NCI-H187 (cell line): ENCODE data around the gene NFASC.

Source experiments
- DNase-seq, 2 experiments: peaks; one replicate each; lab custom pipeline; 2025; lab: John Stamatoyannopoulos, UW

Gene NFASC

DNA sequence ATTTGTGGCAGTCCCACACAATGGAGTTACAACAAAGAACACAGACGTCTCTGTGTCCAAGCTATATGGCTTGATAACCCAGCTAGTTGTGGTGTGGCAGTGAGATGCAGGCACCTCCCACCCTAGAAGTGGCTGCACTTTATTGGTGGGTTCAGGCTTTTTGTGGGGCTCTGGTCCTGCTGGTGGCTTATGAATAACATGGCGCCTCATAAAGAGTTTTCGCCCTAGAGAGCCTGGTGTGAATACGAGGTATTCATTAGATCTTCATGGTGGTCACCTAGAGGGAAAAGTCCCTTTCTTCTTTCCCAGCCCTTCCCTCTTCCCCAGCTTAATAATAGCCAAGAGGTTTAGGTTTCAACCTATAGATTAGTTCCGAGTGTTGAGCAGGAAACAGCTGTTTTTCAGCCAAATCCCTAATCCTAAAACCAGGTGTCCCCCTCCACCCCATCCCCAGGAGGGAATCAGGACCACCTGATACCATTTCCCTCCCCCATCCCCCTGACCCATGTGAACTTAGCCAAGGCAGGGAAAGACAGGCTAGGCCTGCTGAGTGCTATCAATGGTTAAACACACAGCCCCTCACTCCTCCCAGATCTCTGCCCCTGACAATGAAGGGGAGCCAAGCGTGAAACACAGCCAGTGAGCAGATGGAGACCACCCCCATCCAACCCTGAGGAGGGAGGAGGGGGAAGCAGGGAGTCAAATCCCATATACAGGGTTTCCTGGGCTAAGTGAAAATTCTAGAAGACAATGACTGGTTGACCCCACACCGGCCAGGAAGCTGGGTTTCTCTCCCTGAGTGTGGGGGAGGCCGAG lies 58.2 kb downstream of the NFASC start:
- no peak for DNase-seq

DNA sequence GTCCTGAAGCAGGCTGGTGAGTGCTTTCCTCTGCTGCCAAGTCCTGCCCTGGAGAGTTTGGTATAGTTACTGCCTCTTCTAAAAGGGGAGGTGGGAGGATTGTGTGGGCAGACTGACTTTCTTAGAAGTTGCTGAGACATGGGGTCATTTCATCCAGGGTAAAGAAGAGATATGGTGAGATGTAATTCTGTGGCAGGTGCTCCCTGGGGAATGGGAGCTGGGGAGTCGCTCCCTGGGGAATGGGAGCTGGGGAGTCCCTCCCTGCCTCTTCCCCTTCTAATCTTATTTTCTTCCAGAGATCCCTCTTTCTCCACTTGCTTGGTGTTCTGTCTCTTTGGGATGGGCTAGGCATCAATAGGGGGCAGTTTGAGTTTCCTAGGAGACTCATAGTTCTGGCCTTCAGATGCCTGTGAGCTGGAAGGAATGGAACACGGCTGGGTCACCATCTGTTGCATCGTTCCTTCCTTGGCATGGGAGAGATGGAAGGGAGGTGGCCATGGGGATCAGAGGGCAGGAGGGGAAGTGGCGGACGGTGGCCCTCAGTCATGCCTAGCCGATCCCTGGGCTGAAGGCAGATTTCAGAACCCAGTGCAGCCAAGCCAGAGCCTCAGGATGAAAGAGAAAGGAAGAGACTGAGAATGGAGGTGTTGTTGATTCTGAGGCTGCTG lies 59.0 kb downstream of the NFASC start:
- no peak for DNase-seq

DNA sequence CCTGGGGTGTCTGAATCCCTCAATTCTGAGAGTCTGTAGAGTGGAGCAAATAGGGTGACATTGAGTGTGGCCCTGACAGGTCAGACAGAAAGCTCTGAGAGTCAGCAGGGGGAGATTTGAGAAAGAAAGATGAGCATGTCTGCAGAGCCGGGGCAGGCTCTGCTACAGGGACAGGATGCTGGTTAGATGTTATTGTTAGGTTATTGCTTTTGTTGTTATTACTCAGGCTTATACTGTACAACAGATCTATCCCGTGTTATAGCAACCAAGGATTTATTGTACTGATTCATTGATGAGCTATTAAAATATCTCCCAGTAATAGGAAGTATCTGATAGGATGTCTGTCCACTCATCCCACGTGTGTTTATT lies 59.5 kb downstream of the NFASC start:
- no peak for DNase-seq

DNA sequence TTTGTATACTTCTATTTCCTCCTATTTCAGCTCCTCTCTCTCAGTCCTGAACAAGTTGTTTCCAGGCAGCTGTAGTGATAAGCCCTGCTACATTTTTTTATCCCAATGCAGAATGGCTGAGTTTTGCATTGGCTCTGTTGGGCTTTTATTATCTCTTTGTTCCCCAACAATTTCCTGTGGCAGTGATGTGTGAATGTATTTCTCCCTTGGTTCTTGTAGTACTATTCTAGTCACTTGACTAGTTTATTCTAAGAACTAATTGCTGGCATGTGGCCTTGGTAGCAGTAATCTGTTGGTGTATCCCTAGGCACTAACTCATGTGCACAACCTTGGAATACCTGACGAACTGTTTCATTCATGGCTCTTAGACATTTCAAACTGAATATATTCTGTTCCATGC lies 60.7 kb downstream of the NFASC start:
- DNase-seq, result no peak

DNA sequence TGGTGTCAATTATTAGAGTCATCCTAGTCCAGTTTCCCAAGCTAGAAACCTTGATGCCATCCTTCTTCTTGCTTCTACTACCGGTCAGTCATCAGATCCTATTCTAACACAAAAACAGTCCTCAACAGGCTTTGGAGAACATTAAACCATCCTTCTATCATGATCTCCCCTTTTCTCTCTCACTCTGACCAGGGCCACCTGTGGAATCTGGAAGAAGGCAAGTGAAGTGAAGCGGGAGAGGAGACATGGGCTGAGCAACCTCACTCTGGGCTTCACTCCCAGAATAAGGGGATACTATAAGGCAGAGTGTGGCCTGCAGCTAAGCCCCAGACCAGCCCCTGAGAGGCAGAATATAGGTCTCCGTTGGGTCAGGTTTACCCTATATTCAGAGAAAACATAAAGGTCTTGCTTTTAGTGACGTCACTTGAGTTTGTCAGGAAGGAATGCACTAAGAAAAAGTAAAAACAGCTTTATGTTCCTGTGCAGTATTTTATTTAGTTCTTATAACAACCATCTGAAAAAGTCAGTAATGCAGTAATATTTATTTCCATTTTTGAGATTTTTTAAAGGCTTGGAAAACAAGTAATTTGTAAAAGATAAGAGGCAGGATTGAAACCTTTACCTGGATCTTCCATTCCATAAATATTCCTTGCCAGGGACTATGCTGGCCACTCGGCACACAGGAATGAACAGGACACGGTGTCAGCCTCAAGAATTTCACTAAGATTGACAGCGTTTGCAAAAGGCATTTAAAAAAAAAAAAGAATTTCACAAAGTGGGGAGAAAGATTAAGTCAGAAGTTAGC lies 61.3 kb downstream of the NFASC start:
- no peak for DNase-seq

DNA sequence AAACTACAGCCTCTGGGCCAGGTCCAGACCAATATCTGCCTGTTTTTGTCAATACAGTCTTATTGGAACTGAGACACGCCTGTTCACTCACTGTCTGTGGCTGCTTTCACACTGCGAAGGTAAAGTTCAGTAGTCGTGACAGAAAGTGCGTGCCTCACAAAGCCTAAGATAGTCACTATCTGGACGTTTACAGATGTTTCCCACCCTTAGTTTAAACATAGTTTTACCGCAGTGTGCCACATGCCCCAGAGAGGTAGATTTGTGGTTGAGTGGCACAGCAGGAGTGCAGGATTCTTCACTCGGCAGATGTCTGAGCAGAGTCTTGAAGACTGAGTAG lies 61.9 kb downstream of the NFASC start:
- no peak for DNase-seq

DNA sequence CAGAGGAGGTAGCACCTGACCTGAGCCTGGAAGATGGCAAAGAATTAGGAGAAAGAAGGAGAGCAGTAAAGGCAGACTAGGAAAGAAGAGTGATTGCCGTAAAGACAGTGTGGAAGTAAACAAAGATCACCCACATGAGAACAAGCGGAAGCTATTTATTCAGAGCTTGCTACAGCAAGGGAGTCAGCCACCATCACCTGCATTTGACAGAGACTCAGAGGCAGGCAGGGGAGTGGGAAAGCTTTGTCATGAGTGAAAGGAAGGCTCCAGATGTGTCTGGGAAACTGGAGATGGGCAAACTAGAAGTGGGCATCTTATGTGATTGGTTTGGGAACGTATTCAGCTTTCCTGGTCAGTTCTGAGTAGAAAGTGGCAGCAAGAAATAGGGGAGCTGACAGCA lies 64.5 kb downstream of the NFASC start:
- DNase-seq, result no peak

DNA sequence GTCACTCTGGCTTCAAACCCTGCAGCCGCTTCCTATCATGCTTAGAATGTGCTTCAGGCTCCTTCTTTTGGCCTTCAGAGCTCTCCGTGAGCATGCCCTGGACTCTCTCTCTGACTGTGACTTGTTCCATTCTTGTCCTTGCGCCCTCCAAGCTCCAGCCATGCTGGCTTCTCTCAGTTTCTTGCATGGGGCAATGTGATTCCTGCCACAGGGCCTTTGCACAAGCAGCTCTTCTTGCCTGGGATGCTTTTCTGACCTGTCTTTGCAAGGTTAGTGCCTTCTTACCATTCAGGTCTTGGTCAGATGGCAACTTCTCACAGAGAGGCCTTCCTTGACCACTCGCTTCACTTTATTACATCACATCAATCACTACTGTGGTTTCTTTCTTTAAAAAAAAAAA lies 66.1 kb downstream of the NFASC start:
- DNase-seq, result no peak

DNA sequence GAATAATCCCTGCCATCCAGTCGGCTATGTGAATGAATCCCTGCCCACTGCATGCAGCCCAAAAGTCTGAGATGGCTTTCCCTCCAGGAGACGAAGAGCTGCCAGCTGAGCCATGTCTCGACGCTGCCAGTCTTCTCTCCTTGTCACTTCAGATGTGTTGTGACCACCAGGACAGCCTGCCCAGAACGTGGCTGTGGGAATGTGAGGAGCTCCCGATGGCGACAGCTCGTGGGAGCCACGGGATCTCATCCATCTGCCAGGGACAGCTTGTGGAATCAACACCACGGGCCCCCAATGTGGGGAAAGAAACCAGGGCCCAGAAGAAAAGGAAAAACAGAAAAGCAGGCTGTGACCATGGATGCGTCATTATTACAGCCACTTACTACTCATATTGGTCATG lies 67.2 kb downstream of the NFASC start:
- no peak for DNase-seq

DNA sequence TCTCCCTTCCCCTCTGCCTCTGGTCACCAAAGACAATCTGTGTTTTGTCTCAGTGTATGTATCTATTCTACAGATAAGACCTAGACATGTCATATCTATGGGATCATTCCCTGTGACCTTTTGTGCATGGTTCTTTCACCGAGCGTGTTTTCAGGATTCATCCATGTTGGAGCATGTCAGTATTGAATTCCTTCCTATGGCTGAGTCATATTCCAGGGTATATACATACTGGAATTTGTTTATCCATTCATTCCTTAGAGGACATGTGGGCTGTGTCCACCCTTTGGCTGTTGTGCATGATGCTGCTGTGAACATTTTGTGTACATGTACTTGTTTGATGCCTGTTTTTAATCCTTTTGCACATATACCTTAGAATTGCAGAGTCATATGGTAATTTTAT lies 69.9 kb downstream of the NFASC start:
- no peak for DNase-seq

DNA sequence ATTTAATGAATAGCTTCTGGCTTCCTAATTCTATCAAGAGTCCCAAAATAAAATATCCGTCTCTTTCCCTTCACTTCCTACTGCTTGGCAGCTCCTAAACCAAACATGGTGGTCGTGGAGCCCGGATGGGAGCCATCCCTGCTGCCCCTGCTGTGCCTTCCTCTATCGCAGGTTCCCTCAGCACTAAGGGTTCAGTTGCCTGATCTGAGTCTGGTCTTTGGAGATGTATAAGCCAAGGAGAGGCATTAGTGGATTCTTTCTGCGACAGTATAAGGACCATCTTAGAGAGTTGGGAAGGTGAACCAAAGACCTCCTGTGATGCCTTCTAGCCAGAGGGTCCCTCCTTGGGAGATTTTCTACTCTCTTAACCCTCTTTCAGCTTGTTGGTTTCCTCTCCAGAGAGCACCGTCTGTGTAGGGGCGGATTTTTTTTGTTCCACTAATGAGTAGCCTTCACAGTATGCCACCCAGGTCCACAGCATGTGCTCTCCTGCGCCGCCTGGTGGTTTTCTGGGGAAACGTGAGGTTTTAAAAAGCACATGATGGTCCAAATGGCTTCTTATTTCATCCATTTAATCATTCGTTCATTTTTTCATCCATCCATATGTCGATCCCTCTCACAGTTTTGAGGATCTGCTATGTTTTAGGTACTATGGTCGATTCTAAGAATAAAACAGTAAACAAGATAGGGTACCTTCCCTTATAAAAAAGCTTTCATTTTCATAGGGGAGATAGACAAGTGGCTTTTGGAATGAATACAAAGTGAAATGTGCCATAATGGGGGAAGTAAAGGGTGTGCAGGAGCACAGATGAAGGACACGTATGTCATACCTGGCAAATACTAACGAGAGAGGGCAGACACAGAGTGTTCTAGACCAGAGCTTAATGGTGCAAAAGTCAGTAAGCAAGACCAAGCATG lies 71.0 kb downstream of the NFASC start:
- peak; percentile 78 to 93 for DNase-seq

DNA sequence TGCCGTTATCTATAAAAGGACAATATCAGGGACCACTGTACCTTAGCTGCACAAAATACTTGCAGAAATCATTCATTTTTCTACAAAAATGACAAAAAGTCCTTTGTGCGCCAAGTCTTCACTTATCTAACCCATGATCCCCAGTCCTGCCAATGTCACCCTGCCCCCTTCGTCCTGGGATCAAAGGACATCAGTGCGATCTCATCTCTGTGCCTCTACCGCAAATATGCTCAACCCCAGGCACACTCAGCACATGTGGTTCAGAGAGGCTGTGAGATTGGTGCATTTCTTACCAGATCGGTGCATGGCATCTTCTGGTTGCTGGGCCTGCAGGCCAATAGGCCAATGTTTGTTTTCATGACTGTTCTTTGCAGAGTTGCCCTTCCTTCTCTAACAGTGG lies 72.8 kb downstream of the NFASC start:
- DNase-seq, result no peak

DNA sequence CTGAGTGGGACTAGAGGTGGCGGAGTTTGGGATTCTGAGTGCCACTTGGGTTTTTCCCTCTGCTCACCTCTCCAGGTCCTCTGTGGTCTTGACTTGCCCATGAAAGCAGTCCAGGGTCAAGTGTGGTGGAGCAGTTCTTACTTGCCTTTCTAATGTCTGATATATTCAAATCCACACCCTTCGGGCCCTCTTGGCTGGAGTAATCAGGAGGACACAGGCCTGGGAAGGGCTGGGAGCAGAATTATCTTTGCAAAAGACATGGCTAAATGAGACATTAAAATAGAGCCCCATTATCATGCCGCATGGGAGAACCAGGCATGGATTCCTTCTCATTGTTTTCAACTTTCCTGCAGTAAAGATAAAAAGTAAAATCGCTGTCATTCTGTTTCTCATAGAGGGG lies 74.0 kb downstream of the NFASC start:
- DNase-seq, result no peak

DNA sequence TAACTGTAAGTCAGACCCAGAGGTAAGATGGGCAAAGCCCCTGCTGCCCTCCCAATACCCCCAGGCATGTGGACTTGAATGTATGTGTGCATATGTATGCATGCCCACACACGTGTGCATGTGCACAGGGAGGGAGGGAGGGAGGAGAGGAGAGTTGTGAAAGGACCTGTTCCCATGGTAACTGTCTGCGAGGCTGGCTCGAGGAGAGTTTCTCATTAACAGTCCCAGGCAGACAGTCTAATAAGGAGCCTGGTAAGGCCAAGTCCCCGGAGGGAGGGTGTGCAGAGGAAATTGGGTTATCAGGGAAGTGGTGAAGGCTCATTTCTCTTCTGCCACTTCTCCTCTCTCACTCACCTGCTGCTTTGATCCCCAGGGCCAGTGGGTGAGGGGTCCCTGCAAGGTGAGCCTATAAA lies 74.9 kb downstream of the NFASC start:
- no peak for DNase-seq

DNA sequence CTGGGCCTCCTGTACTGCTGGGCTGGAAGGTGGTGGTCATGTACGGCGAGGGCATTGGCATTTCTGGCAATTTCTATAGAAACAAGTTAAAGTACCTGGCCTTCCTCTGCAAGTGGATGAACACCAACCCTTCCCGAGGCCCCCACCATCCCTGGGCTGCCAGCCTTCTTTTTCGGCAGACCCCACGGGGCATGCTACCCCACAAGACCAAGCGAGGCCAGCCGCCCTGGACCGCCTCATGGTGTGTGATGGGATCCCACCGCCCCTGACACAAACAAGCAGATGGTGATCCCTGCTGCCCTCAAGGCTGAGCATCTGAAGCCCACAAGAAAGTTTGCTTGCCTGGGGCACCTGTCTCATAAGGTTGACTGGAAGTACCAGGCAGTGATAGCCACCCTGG lies 76.0 kb downstream of the NFASC start:
- no peak for DNase-seq

DNA sequence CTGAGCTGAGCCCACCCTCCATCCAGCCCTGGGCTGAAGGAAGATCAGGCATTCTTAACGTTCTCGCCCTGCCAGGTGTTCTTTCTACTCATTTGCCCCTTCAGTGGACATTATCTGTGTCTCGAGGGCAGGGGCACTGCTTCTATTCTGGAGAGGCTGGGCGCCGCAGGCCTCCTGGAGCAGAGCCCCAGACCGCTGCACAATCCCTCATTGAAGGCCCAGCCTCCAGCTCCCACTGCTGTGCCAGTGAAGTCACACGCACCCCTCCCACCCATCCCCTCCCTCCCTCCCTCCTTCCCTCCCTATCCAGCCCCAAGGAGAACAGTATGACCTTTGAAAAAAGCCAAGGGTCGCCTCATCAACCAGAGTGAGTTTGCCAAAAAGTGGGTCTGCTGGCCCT lies 76.7 kb downstream of the NFASC start:
- no peak for DNase-seq

DNA sequence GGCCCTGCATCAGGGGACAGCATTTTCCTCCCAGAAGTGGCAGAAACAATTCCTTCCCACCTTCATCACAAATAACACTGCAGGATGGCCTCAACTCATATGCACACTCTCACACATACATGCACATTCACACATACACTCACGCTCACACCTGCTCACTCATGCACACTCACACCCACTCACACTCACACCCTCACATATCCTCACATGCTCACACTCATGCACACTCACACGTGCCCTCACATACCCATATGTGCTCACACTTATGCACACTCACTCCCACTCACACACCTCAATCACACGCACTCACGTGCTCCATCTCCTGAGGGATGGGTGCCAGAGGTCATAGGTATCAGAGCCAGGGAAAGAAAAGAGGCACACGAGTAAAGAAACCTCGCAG lies 77.1 kb downstream of the NFASC start:
- DNase-seq, result no peak

DNA sequence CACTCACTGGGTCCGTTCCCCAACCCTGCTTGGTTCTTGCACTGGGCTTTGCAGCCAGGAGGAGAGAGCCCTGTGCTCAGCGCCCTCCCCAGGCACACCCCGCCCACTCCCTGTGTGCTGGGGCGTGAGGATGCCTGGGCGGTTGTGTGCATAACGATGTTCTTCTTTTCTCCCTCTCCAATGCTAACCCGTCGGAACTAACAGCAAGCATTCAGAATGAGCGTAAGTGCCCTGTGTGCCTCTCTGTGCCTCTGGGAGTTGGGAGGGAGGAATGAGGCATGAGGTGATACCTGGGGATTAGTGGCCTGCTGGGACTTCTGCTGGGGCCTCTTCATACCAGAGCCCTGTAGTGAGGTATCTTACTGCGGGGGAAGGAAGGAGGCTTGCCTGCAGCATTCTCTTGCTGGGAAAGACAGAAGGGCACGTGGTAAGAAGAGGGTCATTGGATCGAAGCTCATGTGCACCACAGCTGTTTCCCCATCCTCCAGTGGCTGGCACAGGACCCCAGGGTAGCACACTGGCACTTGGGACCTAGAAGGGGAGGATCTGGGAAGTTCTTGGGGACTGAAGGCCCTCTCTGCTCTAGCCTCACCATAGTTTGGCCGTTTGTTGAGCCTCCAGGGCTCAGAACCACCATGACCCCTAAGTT lies 79.8 kb downstream of the NFASC start:
- DNase-seq, result no peak

DNA sequence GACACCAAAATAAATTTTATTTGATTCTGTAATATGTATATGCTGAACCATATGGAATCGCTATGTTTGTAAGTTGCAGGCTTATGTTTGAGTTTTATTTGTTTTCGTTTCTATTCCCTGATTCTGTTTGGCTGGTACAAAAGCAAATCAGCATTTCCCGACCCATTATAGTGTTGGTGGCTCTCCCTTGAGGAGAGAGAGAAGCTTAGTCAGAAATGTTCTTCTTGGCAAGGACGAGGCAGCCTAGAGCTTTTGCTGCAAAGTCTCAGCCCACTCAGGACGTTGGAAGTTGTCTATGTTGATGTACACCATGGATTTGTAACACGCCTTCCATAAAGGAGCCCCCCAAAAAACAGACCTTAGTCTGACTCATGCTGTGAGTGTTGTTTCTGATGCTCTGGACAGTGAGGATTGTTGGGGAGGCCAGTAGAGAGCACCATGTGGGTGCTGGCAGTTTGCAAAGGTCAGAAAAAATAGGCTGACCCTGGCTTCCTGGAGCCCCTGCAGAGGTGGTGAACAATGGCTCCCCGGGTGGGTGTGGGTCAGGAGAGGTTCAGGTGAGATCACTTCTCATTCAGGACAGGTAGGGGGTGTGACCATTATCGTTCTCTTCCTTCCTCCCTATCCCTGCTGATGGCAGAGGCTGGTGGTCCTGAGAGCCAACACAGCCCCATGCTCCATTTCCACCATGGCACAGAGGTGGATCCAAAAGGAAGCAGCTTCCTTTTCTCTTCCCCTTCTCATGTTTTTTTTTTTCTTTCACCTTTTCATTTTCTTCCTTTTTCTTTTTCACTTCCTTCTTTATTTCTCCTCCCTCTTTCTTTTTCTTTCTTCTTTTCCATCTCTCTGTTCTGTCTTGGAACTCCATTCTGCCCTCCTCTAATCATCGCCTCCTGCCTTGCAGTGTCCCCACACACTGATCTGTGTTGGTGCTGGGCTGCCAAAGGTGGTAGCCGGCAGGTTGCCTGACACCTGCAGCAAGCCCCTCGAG lies 88.0 kb downstream of the NFASC start:
- no peak for DNase-seq

DNA sequence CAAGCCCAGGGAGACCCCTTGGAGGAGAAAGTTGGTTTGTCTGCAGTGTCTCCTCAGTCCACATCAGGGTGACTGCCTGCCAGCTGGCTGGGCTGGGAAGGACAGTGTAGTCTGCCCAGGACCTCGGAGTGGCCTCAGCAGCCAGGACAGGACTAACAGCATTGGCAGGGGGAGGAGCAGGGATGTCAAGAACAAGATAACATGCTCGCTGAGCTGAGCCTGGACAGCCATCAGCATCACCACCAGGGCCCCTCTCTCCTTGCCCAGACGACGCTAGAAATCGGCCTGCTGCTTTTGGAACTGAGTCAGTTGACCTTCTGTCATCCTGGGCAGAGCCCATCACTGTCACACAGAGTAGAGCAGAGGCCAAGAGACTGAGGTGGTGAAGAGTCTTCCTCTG lies 88.7 kb downstream of the NFASC start:
- DNase-seq, result no peak
